C4-2B (cell line): ENCODE measurements around the gene FYB2.

Experiments used
- CTCF ChIP-seq: fragments of 450-650 bp; conservative IDR thresholded peaks from 2 replicates; pipeline ENCODE4 v1.5.1; 2017; ENCODE audit warnings: mild to moderate bottlenecking
- ZFX ChIP-seq: fragments of 450-650 bp; IDR thresholded peaks from 2 replicates; pipeline ENCODE4 v1.6.1; 2017

DNA sequence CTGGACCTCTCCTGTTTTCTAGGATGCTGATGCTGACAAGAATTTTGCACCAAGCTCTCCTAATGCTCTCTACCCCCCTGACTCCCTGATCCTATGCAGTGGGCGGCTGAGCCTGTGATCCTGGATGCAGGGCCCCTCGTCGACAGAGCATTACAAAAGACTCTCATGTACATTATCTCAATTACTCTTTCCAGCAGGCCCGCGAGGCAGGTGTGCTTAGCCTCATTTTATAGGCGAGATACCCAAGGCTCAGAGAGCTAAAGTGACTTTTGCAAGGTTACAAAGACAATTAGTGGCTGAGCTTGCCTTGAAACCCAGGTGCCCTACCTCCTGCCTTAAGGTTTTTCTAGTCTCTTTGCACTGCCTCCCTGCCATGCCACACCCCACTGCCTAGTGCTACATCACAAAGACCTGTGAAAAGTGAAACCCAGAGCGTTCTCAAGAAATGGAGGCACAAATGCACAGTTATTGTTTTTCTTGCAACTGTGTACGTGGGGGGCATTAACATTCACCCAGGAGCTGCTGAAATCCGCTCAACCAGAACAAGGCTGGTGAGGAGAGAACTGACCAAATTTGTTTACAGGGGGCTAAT lies 25.4 kb upstream of the FYB2 start:
- TF ChIP-seq CTCF (no peak), ZFX (no peak)
